Measurements from ENCODE around the gene ZDHHC8. TPM values are rescaled to one million over a fixed set of nuclear protein-coding genes. Genes with fewer than 3 reads are reported as not detected.

The ZDHHC8 gene
- 3.5 TPM for total RNA-seq
- polyA plus RNA-seq, result 38.8 TPM

- 1% methylated on average over 42 of the region's 43 CpGs for WGBS
- peaks cover 2% of the 10 kb centered on the region for H3K36me3 ChIP-seq (ENCODE audit: insufficient read depth)
- H3K4me1 ChIP-seq (ENCODE audit: insufficient read depth), result peaks cover 4% of the 10 kb centered on the region
- peak within 1 kb of the TSS; percentile 97 for H3K4me3 ChIP-seq (ENCODE audit: low read depth, low read length)
- peak within 1 kb of the TSS; percentile 93 for H3K27ac ChIP-seq (ENCODE audit: low read depth)
- no peak for DNase-seq (ENCODE audit: extremely low spot score)
Observed at GRCh38 chr22:20131597-20131858, at the start of gene ZDHHC8. Gene ZDHHC8, plus strand, starts transcription at chr22:20131804. Its CDS starts 144 bp downstream, at chr22:20131948.

GRCh38 chr22:20083157-20083890 lies 48.3 kb upstream of the ZDHHC8 start:
- WGBS, result 84% methylated on average over 10 of the region's 10 CpGs
- H3K27ac ChIP-seq (ENCODE audit: low read depth), result no peak overlapping the region
- H3K4me1 ChIP-seq (ENCODE audit: insufficient read depth), result peaks cover 2% of the 10 kb centered on the region

GRCh38 chr22:20083891-20084546 lies 47.6 kb upstream of the ZDHHC8 start:
- Histone ChIP-seq H3K4me1 (ENCODE audit: insufficient read depth) (peaks cover 2% of the 10 kb centered on the region), H3K4me3 (ENCODE audit: low read depth, low read length) (no peak overlapping the region), H3K27ac (ENCODE audit: low read depth) (no peak overlapping the region), H3K36me3 (ENCODE audit: insufficient read depth) (no peaks in the 10 kb centered on the region)
- DNase-seq (ENCODE audit: extremely low spot score), result no peak
- WGBS, result 82% methylated on average over 10 of the region's 10 CpGs

More at GRCh38 chr22:20083157-20083890, 48.3 kb upstream of the ZDHHC8 start:
- Histone ChIP-seq H3K4me3 (ENCODE audit: low read depth, low read length) (no peak overlapping the region), H3K36me3 (ENCODE audit: insufficient read depth) (no peaks in the 10 kb centered on the region)
- DNase-seq (ENCODE audit: extremely low spot score), result no peak

GRCh38 chr22:20084547-20085413 lies 46.8 kb upstream of the ZDHHC8 start:
- 72% methylated on average over 23 of the region's 23 CpGs for WGBS
- H3K36me3 ChIP-seq (ENCODE audit: insufficient read depth), result no peaks in the 10 kb centered on the region
- H3K27ac ChIP-seq (ENCODE audit: low read depth), result no peak overlapping the region
- H3K4me1 ChIP-seq (ENCODE audit: insufficient read depth), result peaks cover 2% of the 10 kb centered on the region
- H3K4me3 ChIP-seq (ENCODE audit: low read depth, low read length), result no peak overlapping the region
- no peak for DNase-seq (ENCODE audit: extremely low spot score)

GRCh38 chr22:20085651-20086050 lies 46.0 kb upstream of the ZDHHC8 start:
- Histone ChIP-seq H3K36me3 (ENCODE audit: insufficient read depth) (no peaks in the 10 kb centered on the region), H3K4me1 (ENCODE audit: insufficient read depth) (peaks cover 2% of the 10 kb centered on the region), H3K4me3 (ENCODE audit: low read depth, low read length) (no peak overlapping the region), H3K27ac (ENCODE audit: low read depth) (no peak overlapping the region)
- WGBS, result 72% methylated on average over 20 of the region's 20 CpGs
- no peak for DNase-seq (ENCODE audit: extremely low spot score)

- Histone ChIP-seq H3K27ac (ENCODE audit: low read depth) (no peak overlapping the region), H3K36me3 (ENCODE audit: insufficient read depth) (no peaks in the 10 kb centered on the region), H3K4me1 (ENCODE audit: insufficient read depth) (peaks cover 1% of the 10 kb centered on the region), H3K4me3 (ENCODE audit: low read depth, low read length) (no peak overlapping the region)
- WGBS, result 87% methylated on average over 24 of the region's 24 CpGs
- DNase-seq (ENCODE audit: extremely low spot score), result no peak
Observed at GRCh38 chr22:20086101-20086599, 45.5 kb upstream of the ZDHHC8 start.

- WGBS, result 99% methylated on average over 5 of the region's 5 CpGs
- DNase-seq (ENCODE audit: extremely low spot score), result no peak
- Histone ChIP-seq H3K27ac (ENCODE audit: low read depth) (no peak overlapping the region), H3K4me1 (ENCODE audit: insufficient read depth) (no peaks in the 10 kb centered on the region), H3K4me3 (ENCODE audit: low read depth, low read length) (no peak overlapping the region), H3K36me3 (ENCODE audit: insufficient read depth) (no peaks in the 10 kb centered on the region)
Observed at GRCh38 chr22:20086763-20087162, 44.8 kb upstream of the ZDHHC8 start.

- Histone ChIP-seq H3K4me1 (ENCODE audit: insufficient read depth) (no peaks in the 10 kb centered on the region), H3K27ac (ENCODE audit: low read depth) (no peak overlapping the region), H3K4me3 (ENCODE audit: low read depth, low read length) (no peak overlapping the region), H3K36me3 (ENCODE audit: insufficient read depth) (peaks cover 2% of the 10 kb centered on the region)
- 91% methylated on average over 14 of the region's 14 CpGs for WGBS
- no peak for DNase-seq (ENCODE audit: extremely low spot score)
Observed at GRCh38 chr22:20087319-20088262, 44.0 kb upstream of the ZDHHC8 start.

- no peak overlapping the region for H3K27ac ChIP-seq (ENCODE audit: low read depth)
- no peak for DNase-seq (ENCODE audit: extremely low spot score)
- no peak overlapping the region for H3K4me3 ChIP-seq (ENCODE audit: low read depth, low read length)
- 92% methylated on average over 8 of the region's 8 CpGs for WGBS
- H3K36me3 ChIP-seq (ENCODE audit: insufficient read depth), result peaks cover 2% of the 10 kb centered on the region
- no peaks in the 10 kb centered on the region for H3K4me1 ChIP-seq (ENCODE audit: insufficient read depth)
Observed at GRCh38 chr22:20088263-20088648, 43.3 kb upstream of the ZDHHC8 start.

GRCh38 chr22:20089226-20089976 lies 42.2 kb upstream of the ZDHHC8 start:
- Histone ChIP-seq H3K36me3 (ENCODE audit: insufficient read depth) (peaks cover 4% of the 10 kb centered on the region), H3K4me3 (ENCODE audit: low read depth, low read length) (no peak overlapping the region), H3K27ac (ENCODE audit: low read depth) (no peak overlapping the region), H3K4me1 (ENCODE audit: insufficient read depth) (no peaks in the 10 kb centered on the region)
- no peak for DNase-seq (ENCODE audit: extremely low spot score)
- 93% methylated on average over 17 of the region's 17 CpGs for WGBS

GRCh38 chr22:20089977-20090729 lies 41.5 kb upstream of the ZDHHC8 start:
- DNase-seq (ENCODE audit: extremely low spot score), result no peak
- H3K36me3 ChIP-seq (ENCODE audit: insufficient read depth), result peaks cover 5% of the 10 kb centered on the region
- no peak overlapping the region for H3K27ac ChIP-seq (ENCODE audit: low read depth)
- WGBS, result 92% methylated on average over 11 of the region's 11 CpGs
- H3K4me1 ChIP-seq (ENCODE audit: insufficient read depth), result no peaks in the 10 kb centered on the region
- H3K4me3 ChIP-seq (ENCODE audit: low read depth, low read length), result no peak overlapping the region

GRCh38 chr22:20090730-20091240 lies 40.8 kb upstream of the ZDHHC8 start:
- WGBS, result 93% methylated on average over 9 of the region's 9 CpGs
- no peak for DNase-seq (ENCODE audit: extremely low spot score)
- Histone ChIP-seq H3K4me1 (ENCODE audit: insufficient read depth) (no peaks in the 10 kb centered on the region), H3K36me3 (ENCODE audit: insufficient read depth) (peaks cover 5% of the 10 kb centered on the region), H3K27ac (ENCODE audit: low read depth) (no peak overlapping the region), H3K4me3 (ENCODE audit: low read depth, low read length) (no peak overlapping the region)
